Measurements from ENCODE around the gene DNAJC17. TPM values are rescaled to one million over a fixed set of nuclear protein-coding genes. Genes with fewer than 3 reads are reported as not detected.

DNAJC17 gene
- total RNA-seq, 3 donors from 2014 or later (not counting 1 experiment from before 2014, with no cell fraction given), result 36.2 to 64.9 (median 50.0) TPM

- no peaks in the 10 kb centered on the region for H3K9me3 Mint-ChIP-seq
- H3K4me1 ChIP-seq (ENCODE audit: control insufficient read depth, insufficient read depth, low read length), result peaks cover 60% of the 10 kb centered on the region
- peaks cover 42 to 59% of the 10 kb centered on the region in 2 donors for H3K4me1 Mint-ChIP-seq
- peak overlapping the region; percentile 86 to 96 for H3K27ac Mint-ChIP-seq
- 57% methylated on average over 21 of the region's 21 CpGs for WGBS (ENCODE audit: insufficient coverage)
- H3K4me3 Mint-ChIP-seq, result peak overlapping the region; percentile 72
- no peaks in the 10 kb centered on the region for H3K36me3 Mint-ChIP-seq
- peak in 1 of 3 donors; percentile 5 for ATAC-seq
- TF ChIP-seq CTCF (IDR thresholded peaks at IDR 0.05), result no peak
- H3K27me3 ChIP-seq (ENCODE audit: control insufficient read depth, insufficient read depth, low read length), result no peaks in the 10 kb centered on the region
- no peak for DNase-seq
- no peaks in the 10 kb centered on the region for H3K9me3 ChIP-seq (ENCODE audit: control insufficient read depth, insufficient read depth, low read length)
- intact Hi-C loops (cut with micrococcal nuclease), result no loop called here
- no peak overlapping the region for H3K4me3 ChIP-seq (ENCODE audit: low read length)
- peak overlapping the region; percentile 60 for H3K27ac ChIP-seq (ENCODE audit: low read length)
- no peaks in the 10 kb centered on the region for H3K27me3 Mint-ChIP-seq (ENCODE audit: low read depth in 2 of 2)
- H3K36me3 ChIP-seq (ENCODE audit: control insufficient read depth, insufficient read depth, low read length), result peaks cover 22% of the 10 kb centered on the region
These were observed 38.6 kb downstream of the DNAJC17 start for GRCh38 chr15:40768521-40769273.

- ATAC-seq, result no peak
- no peak overlapping the region for H3K4me3 Mint-ChIP-seq
- no peaks in the 10 kb centered on the region for H3K27me3 Mint-ChIP-seq (ENCODE audit: low read depth in 2 of 2)
- no peaks in the 10 kb centered on the region for H3K9me3 ChIP-seq (ENCODE audit: control insufficient read depth, insufficient read depth, low read length)
- intact Hi-C loops (cut with micrococcal nuclease), result no loop called here
- TF ChIP-seq CTCF (IDR thresholded peaks at IDR 0.05), result no peak
- no peaks in the 10 kb centered on the region for H3K9me3 Mint-ChIP-seq
- peaks cover 16% of the 10 kb centered on the region for H3K36me3 ChIP-seq (ENCODE audit: control insufficient read depth, insufficient read depth, low read length)
- WGBS (ENCODE audit: insufficient coverage), result 95% methylated on average over 28 of the region's 29 CpGs
- peaks cover 42 to 64% of the 10 kb centered on the region in 2 donors for H3K4me1 Mint-ChIP-seq
- no peaks in the 10 kb centered on the region for H3K36me3 Mint-ChIP-seq
- H3K27ac Mint-ChIP-seq, result peak overlapping the region; percentile 86 to 96
- peak overlapping the region; percentile 60 for H3K27ac ChIP-seq (ENCODE audit: low read length)
- H3K4me3 ChIP-seq (ENCODE audit: low read length), result no peak overlapping the region
- H3K4me1 ChIP-seq (ENCODE audit: control insufficient read depth, insufficient read depth, low read length), result peaks cover 67% of the 10 kb centered on the region
- no peaks in the 10 kb centered on the region for H3K27me3 ChIP-seq (ENCODE audit: control insufficient read depth, insufficient read depth, low read length)
- DNase-seq, result no peak
These were observed 39.3 kb downstream of the DNAJC17 start for GRCh38 chr15:40767838-40768500.

- Histone ChIP-seq H3K4me1 (ENCODE audit: control insufficient read depth, insufficient read depth, low read length) (peaks cover 72% of the 10 kb centered on the region), H3K4me3 (ENCODE audit: low read length) (no peak overlapping the region), H3K27ac (ENCODE audit: low read length) (no peak overlapping the region), H3K36me3 (ENCODE audit: control insufficient read depth, insufficient read depth, low read length) (peaks cover 14% of the 10 kb centered on the region), H3K27me3 (ENCODE audit: control insufficient read depth, insufficient read depth, low read length) (no peaks in the 10 kb centered on the region), H3K9me3 (ENCODE audit: control insufficient read depth, insufficient read depth, low read length) (no peaks in the 10 kb centered on the region)
- WGBS (ENCODE audit: insufficient coverage), result 94% methylated on average over 32 of the region's 32 CpGs
- H3K4me3 Mint-ChIP-seq, result no peak overlapping the region
- ATAC-seq, result no peak
- no peaks in the 10 kb centered on the region for H3K9me3 Mint-ChIP-seq
- no peaks in the 10 kb centered on the region for H3K27me3 Mint-ChIP-seq (ENCODE audit: low read depth in 2 of 2)
- intact Hi-C loops (cut with micrococcal nuclease), result no loop called here
- DNase-seq, result no peak
- no peaks in the 10 kb centered on the region for H3K36me3 Mint-ChIP-seq
- peaks cover 42 to 70% of the 10 kb centered on the region in 2 donors for H3K4me1 Mint-ChIP-seq
- H3K27ac Mint-ChIP-seq, result no peak overlapping the region
- TF ChIP-seq CTCF (IDR thresholded peaks at IDR 0.05), result no peak
These were observed 40.1 kb downstream of the DNAJC17 start for GRCh38 chr15:40766906-40767837.

Measured in natural killer cell (primary cell).